Cardiac septum (tissue), 1 donor: ENCODE results near the gene GPSM1. TPM values are rescaled to one million over a fixed set of nuclear protein-coding genes. Genes with fewer than 3 reads are reported as not detected.
"Not testable (repeated sequence)": the region's sequence is repeated elsewhere in the genome, so short reads cannot be mapped to it uniquely, and the experiment has no call there.

Experiments
- DNase-seq: peaks from one replicate; pipeline ENCODE4 v3.0.0-alpha.2; 2020; ENCODE audit warnings: low spot score
- intact Hi-C: fragments of 100-400 bp; cut with DNase I; formaldehyde crosslinking; loops from one replicate; pipeline ENCODE4 v1.14.0; 2022
- total RNA-seq: library from RNA; stranded (reverse); fragmentation: NEBNext Ultra II Directional; extraction: Animal tissue kit (Norgen Biotek cat#: 25700); gene quantifications from one replicate; pipeline ENCODE4 v1.2.1, GENCODE V29; 2021
- donor health status: DM: no; HTN: no; CAD: no.

Gene GPSM1
- total RNA-seq, 1 donor from 2014 or later: 35.1 TPM

- intact Hi-C loops: no loop called here
These were observed 24.0 kb downstream of the GPSM1 start for GRCh38 chr9:136351252-136351800.

GRCh38 chr9:136351868-136352267, 24.5 kb downstream of the GPSM1 start:
- intact Hi-C loops, DNase-seq: not testable (repeated sequence)

More at GRCh38 chr9:136351252-136351800, 24.0 kb downstream of the GPSM1 start:
- no peak for DNase-seq

GRCh38 chr9:136352682-136353081, 25.3 kb downstream of the GPSM1 start:
- no peak for DNase-seq

GRCh38 chr9:136353088-136353487, 25.7 kb downstream of the GPSM1 start:
- no peak for DNase-seq
- intact Hi-C loops: no loop called here

More at GRCh38 chr9:136352682-136353081, 25.3 kb downstream of the GPSM1 start:
- intact Hi-C loops: no loop called here

GRCh38 chr9:136353757-136354488, 26.6 kb downstream of the GPSM1 start:
- DNase-seq: no peak
- intact Hi-C loops: loop anchor here (1.0 kb wide), 1 partner anchor 11 kb away; no protein-coding TSS in a partner anchor

GRCh38 chr9:136354592-136355085, 27.3 kb downstream of the GPSM1 start:
- DNase-seq: peak; percentile 91
- intact Hi-C loops: loop anchor here (1.0 kb wide), 1 partner anchor 11 kb away; no protein-coding TSS in a partner anchor

GRCh38 chr9:136355616-136356557, 28.5 kb downstream of the GPSM1 start:
- intact Hi-C loops: no loop called here
- DNase-seq: no peak

- DNase-seq: no peak
- intact Hi-C loops: no loop called here
These were observed 29.9 kb downstream of the GPSM1 start for GRCh38 chr9:136357202-136357725.

- intact Hi-C loops: no loop called here
- DNase-seq: no peak
These were observed 30.7 kb downstream of the GPSM1 start for GRCh38 chr9:136358016-136358415.

GRCh38 chr9:136358888-136359287, 31.5 kb downstream of the GPSM1 start:
- intact Hi-C loops: no loop called here

GRCh38 chr9:136359774-136360718, 32.7 kb downstream of the GPSM1 start:
- no peak for DNase-seq
- intact Hi-C loops: no loop called here

More at GRCh38 chr9:136358888-136359287, 31.5 kb downstream of the GPSM1 start:
- no peak for DNase-seq

GRCh38 chr9:136361047-136361753, 33.9 kb downstream of the GPSM1 start:
- intact Hi-C loops: no loop called here
- no peak for DNase-seq

- intact Hi-C loops: loop anchor here (2.0 kb wide), 1 partner anchor 19 kb away; no protein-coding TSS in a partner anchor
- no peak for DNase-seq
These were observed 34.6 kb downstream of the GPSM1 start for GRCh38 chr9:136361754-136362449.

GRCh38 chr9:136362450-136362784, 35.1 kb downstream of the GPSM1 start:
- no peak for DNase-seq
- intact Hi-C loops: loop anchor here (2.0 kb wide), 1 partner anchor 20 kb away; no protein-coding TSS in a partner anchor

GRCh38 chr9:136363106-136363948, 36.0 kb downstream of the GPSM1 start, which contains the start of gene DNLZ:
TSS of gene DNLZ (minus strand) at chr9:136363744. CDS start at chr9:136363714, 30 bp downstream.
- peak; percentile 99 for DNase-seq
- intact Hi-C loops: loop anchor here (1.0 to 2.0 kb wide), 3 partner anchors 17 to 37 kb away; partner anchors contain the start of gene SNAPC4
